ENCODE measurements around the gene AGO1. TPM values are rescaled to one million over a fixed set of nuclear protein-coding genes. Genes with fewer than 3 reads are reported as not detected.
A peak's percentile ranks its signal among the peaks of the same experiment; 100 is the strongest.

The AGO1 gene
- total and polyA plus RNA-seq, 2 of the 13 experiments (the other 11 are each of a cell fraction or from before 2014, with no cell fraction given): 9.2 to 18.6 TPM

GRCh38 chr1:35886577-35887431 is 3.8 kb downstream of the AGO1 start (continued):
- no peak for TF ChIP-seq ZNF33B (CRISPR knock-in tag; IDR thresholded peaks at IDR 0.05)
- TF ChIP-seq ZNF777 (CRISPR knock-in tag; IDR thresholded peaks at IDR 0.05): no peak
- peak; percentile 59 for TF ChIP-seq RARA (CRISPR knock-in tag; IDR thresholded peaks at IDR 0.05)
- no peak for TF ChIP-seq SMYD3 (CRISPR knock-in tag; IDR thresholded peaks at IDR 0.05)
- no peak for TF ChIP-seq ARNT2 (CRISPR knock-in tag; IDR thresholded peaks at IDR 0.05; ENCODE audit: low read depth)
- TF ChIP-seq ZBTB37 (CRISPR knock-in tag; IDR thresholded peaks at IDR 0.05): no peak
- TF ChIP-seq CENPBD1 (CRISPR knock-in tag; IDR thresholded peaks at IDR 0.05; ENCODE audit: borderline replicate concordance, low read depth): no peak
- no peak for TF ChIP-seq SMAD9 (CRISPR knock-in tag; IDR thresholded peaks at IDR 0.05)
- no peak for TF ChIP-seq XBP1 (CRISPR knock-in tag; IDR thresholded peaks at IDR 0.05)
- no peak for TF ChIP-seq RNF219 (CRISPR knock-in tag; IDR thresholded peaks at IDR 0.05)
- no peak for TF ChIP-seq ZGPAT (CRISPR knock-in tag; IDR thresholded peaks at IDR 0.05)
